HUDEP-2 (cell line): Measurements from ENCODE around the gene ZNF205.
"Not testable (repeated sequence)": the region's sequence is repeated elsewhere in the genome, so short reads cannot be mapped to it uniquely, and the experiment has no call there.

Experiments used
- DNase-seq, 76 experiments: peaks; one replicate each; lab custom pipeline; 2025; ENCODE audit not compliant: unreplicated experiment in 76 of 76; lab: John Stamatoyannopoulos, UW

The ZNF205 gene

DNA sequence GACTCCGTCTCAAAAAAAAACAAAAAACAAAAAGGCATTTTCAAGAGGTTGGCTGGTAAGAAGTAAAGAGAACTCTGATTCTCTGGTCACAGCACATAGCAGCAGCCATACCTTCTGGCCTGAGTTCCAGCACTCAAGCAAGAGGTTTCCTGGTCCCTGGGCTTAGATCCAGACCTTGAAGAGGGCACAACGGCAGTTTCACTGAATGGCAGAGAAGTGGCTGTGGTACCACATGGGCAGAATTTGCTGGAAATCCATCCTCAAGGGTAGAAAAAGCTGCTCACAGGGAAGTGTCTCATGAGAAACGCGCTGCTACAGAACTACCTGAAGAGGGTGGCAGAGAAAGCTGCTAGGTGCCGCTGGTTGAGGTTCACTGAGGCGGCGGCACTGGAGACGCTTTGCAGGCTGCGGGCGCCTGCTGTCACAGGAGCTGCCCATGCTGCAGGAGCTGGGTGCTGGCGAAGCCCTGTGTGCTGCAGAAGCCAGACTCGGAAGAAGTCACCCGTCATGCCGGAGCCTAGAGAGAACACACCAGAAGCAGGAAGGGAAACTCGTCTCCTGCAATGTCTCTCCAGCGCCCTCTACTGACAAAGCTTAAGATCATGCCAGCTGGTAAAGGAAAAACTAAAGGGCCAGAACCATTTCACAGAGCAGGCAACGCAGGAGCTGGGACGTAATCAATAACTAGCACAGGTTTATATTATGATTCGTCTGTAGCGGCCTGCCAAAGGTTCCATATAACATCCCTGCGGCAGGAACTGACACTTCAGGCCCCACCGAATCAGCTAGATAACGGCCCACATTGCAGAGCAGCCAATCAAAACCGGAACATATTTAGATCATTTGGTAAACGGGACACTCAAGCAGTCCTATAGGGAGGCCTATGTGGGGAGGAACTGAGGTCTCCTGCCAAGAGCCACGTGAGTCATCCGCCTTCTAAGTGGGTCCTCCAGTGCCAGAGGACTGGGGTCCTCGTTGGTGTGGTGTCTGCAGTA lies 17.0 kb downstream of the ZNF205 start:
- peak in 74 of 76 experiments; percentile 49 to 90 (median 74) for DNase-seq

DNA sequence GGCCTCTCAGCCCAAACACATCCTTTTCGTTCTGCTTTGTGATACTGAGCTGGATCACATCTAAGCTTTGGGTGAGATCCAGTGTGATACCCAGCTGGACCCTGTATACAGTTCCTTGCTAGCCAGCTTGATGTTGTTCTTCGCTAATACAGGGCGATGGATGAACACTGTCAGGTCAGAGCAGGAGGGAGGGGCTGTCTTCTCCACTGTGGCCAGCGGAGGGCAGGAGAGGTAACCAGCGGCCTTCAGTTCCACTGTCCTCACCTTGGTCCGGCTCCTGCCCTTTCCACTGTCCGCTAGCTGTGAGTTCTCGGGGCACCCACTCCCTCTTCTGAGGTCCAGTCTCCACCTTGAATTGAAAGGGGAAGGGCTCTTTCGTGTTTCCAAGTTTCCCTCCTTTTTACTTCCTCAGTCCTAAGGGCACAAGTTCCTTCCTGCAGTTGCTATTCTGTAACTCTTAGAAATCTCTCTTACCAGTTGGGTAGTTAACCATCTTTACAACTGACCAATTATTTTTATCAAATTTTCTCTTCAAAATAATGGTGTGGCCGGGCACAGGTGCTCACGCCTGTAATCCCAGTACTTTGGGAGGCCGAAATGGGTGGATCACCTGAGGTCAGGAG lies 19.5 kb downstream of the ZNF205 start:
- peak in 50 of 76 experiments; percentile 13 to 59 (median 35) for DNase-seq

DNA sequence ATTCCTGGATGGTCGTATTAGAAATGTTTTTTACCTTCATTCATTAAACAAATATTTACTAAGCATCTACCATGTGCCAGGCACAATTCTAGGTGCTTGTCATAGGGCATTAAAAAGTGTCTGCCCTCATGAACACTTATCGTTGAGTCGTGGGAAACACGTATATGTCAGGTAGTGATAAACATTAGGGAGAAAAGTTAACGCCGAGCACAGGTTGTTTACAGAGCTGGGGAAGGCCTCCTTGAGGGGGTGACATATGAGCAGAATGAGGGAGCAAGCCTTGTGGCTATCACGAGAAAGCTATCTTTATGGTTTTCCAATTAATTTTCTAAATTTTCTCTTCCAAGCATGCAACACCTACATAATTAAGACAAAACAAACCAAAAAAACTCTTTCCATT lies 21.5 kb downstream of the ZNF205 start:
- peak in 2 of 76 experiments; percentile 4 for DNase-seq

DNA sequence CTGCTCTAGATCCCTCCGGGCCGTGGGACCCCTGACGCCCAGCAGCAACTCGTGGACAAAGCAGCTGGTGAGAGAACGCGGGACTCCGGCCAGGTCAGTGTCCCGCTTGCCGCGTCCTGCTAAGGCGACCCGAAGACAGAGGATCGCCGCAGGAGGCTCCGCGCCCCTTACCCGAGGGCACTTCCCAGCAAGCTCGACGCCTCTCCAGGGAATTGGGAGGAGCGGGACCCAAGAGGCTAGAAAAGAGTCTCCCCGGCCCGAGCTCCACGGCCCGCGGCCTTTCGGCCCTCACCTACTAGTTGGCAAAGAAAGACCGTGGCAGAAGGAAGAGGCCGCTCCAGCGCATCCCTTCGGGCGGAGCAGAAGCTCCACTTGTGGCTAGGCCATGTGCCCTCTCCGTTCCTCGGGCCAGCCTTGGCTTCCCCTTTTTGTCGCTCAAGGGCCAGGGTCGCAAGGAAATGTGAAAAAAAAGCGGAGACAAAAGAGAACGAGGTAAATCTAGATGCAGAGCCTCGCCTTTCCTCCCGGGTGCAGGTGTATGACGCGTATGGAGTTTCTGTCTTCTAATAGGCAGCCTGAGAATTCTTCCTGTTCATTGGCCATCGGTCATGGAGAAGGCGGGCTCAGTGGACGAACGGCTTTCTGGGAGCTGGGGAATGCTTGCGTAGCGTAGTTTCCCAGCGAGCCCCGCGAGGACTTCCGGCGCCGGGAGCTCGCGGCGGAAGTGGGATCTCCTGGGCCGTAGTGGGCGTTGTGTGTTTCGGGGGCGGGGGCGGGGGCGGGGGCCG lies 22.1 kb downstream of the ZNF205 start, which contains the start of gene ZNF213:
ZNF213 (plus strand) TSS at position 692 of the 788 bp plus-strand sequence. CDS start 2,252 bp downstream, outside the sequence.
- peak in 75 of 76 experiments; percentile 30 to 97 (median 91) for DNase-seq

DNA sequence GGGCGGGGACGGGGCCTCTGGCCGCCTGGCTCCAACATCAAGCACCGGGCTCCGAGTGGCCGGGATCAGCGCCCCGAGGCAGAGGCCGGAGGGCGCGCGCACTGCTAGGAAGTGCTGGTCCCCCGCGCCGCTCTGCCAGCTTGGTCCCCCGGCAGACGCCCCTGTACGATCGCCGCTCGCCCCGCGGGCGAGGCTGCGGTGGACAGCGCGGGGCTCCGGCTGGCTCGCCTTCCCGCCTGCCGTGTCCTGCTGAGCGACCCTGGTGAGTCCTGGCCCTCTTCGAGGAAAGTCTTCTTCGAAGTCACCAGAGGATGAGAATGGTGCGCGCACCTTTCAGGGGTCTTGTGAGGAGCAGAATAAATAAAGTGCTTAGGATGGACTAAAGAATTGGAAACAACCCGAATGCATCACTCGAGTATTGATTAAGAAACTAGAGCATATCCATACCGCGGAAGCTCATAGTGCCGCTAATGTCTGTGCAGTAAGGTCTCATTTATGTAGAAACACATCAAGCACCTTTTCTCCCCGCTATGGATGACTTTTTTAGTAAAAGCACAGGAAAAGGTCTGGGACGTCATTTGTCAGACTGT lies 22.8 kb downstream of the ZNF205 start:
- peak in 1 of 76 experiments; percentile 71 for DNase-seq

DNA sequence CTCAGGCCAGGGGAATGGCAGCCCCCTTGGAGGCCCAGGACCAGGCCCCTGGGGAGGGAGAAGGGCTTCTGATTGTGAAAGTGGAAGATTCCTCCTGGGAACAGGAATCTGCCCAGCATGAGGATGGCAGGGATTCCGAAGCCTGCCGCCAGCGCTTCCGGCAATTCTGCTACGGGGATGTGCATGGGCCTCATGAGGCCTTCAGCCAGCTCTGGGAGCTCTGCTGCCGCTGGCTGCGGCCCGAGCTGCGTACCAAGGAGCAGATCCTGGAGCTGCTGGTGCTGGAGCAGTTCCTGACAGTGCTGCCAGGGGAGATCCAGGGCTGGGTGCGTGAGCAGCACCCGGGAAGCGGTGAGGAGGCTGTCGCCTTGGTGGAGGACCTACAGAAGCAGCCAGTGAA lies 24.9 kb downstream of the ZNF205 start:
- no peak for DNase-seq

DNA sequence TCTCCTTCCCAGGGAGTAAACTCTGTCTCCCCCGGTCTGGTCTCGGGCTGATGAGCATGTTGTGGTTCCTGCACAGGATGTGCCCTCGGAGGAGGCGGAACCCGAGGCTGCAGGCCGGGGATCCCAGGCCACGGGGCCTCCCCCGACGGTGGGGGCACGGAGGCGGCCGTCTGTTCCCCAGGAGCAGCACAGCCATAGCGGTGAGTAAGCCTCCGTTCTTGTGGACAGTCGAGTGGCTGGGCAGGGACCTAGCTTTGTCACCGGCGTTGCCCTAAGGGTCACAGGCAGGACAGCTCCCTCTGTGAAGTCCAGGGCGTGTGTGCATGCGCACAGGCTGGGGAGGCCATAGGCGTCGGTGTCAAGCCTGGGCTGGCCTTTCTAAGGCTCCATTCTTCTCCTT lies 26.0 kb downstream of the ZNF205 start:
- no peak for DNase-seq

DNA sequence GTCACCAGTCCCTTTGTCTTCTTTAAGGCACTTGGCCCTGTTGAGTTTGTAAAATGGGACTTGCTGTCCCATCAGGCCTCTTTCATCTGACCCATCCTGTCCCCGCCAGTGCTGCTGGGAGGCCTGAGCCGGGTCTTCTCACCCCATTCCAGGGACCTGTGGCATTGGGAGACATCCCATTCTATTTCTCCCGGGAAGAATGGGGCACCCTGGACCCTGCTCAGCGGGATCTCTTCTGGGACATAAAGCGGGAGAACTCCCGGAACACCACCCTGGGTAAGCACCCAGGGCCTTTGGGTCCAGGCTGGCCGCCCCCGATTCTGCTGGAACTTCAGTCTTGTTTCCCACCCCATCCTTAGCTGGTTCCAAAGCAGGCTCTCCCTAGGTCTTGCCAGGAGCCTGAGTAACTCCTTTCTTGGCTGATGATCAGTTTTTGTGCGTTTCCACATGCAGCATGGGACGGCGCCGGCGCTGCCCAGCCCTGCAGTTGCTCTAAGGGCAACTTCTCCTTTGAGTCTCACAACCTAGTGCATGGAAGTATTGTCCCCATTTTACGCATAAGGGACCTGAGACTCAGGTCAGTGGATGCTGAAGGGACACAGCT lies 26.5 kb downstream of the ZNF205 start:
- DNase-seq, result no peak

DNA sequence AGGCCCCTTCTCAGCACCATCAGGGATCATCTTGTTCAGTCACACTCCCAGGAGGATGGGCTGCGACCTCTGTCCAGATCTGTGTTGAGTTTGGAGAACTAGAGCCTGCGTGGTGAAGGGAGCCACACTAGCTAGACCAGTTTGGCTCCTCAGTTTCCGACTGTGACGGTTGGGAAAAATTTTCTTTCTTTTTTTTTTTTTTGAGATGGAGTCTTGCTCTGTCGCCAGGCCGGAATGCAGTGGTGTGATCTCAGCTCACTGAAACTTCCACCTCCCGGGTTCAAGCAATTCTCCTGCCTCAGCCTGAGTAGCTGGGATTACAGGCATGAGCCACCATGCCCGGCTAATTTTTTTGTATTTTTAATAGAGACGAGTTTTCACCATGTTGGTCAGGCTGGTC lies 27.2 kb downstream of the ZNF205 start:
- DNase-seq, result not testable (repeated sequence)

DNA sequence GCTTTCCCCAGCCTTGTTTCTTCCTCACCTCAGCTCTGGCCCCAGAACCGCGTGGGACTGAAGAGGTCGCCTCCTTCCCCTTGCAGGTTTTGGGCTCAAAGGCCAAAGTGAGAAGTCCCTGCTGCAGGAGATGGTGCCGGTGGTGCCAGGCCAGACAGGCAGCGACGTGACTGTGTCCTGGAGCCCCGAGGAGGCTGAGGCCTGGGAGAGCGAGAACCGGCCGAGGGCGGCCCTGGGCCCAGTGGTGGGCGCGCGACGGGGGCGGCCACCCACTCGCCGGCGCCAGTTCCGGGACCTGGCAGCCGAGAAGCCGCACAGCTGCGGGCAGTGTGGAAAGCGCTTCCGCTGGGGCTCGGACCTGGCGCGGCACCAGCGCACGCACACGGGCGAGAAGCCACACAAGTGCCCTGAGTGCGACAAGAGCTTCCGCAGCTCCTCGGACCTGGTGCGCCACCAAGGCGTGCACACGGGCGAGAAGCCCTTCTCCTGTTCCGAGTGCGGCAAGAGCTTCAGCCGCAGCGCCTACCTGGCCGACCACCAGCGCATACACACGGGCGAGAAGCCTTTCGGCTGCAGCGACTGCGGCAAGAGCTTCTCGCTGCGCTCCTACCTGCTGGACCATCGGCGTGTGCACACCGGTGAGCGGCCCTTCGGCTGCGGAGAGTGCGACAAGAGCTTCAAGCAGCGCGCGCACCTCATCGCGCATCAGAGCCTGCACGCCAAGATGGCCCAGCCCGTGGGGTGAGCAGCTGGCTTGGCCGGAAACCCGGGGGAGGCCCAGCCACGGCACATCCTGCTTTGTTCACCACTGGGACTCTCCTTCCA lies 28.4 kb downstream of the ZNF205 start:
- DNase-seq, result no peak

DNA sequence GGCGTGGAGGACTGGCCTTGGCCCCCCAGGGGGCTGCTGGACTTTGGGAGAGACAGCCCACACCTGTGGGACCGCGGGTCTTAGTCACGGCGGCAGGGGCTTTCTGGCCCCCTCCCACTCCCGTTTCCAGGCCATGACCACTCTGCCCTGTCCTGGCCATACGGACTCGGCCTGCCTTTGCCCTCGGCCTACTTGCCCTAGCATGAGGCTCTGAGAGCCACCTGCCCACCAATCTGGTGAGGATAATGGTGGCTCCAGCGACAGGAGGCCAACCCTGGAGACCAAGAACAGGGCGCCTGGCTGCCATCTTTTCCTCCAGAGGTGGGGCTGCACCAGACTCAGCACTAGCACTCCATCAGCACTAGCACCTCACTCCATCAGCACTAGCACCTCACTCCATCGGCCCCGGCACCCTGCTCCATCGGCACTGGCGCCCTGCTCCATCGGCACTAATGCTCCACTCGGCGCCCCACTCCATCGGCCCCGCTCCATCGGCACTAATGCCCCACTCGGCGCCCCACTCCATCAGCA lies 29.5 kb downstream of the ZNF205 start:
- no peak for DNase-seq

DNA sequence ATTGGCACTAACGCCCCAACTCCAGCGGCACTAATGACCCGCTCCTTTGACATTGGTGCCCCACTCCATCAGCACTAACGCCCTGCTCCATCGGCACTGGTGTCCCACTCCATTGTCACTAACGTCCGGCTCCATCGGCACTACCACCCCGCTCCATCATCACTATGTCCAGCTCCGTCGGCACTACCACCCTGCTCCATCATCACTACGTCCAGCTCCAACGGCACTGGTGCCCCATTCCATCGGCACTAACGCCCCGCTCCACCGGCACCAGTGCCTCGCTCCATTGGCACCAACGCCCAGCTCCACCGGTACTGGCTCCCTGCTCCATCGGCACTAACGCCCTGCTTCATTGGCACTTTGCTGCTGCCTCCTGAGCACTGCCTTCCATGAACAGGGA lies 29.9 kb downstream of the ZNF205 start:
- DNase-seq, result no peak

DNA sequence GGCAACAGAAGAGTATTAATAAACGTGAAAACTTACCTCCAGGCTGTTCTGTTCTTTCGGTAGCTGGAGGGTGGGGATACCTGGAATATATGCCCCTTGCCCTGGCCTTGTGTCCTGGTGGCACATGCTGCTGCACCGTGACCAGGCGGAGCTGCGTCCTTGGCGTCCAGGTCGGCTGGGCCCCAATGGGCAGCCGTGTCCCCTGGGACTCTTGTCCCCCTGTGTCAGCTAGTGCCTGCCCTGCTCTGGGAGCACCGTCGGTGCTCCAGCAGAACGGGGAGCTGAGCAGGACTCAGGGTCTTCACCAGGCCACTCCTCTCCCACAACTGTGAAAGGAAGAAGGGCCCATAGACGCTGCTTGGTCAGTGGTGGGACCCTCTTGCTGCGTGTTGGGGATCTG lies 30.4 kb downstream of the ZNF205 start:
- no peak for DNase-seq

DNA sequence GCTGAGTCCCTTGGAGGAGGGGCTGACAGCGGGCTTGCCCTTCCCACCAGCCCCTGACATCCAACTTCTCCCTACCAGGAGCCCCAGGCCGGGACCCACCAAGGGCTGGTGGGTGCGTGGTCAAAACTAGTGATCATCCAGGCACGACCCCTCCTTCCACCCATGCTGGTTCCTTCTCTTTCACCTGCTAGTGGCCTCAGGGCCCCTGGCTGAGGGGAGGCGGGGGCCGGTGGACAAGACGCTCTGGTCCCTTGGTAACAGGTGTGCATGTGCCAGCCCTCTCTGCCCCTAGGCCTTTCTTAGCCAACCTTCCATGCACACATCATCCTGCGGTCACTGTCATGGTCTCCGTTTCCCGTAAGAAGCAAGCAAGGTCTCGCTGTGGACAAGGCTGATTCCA lies 30.8 kb downstream of the ZNF205 start:
- no peak for DNase-seq

DNA sequence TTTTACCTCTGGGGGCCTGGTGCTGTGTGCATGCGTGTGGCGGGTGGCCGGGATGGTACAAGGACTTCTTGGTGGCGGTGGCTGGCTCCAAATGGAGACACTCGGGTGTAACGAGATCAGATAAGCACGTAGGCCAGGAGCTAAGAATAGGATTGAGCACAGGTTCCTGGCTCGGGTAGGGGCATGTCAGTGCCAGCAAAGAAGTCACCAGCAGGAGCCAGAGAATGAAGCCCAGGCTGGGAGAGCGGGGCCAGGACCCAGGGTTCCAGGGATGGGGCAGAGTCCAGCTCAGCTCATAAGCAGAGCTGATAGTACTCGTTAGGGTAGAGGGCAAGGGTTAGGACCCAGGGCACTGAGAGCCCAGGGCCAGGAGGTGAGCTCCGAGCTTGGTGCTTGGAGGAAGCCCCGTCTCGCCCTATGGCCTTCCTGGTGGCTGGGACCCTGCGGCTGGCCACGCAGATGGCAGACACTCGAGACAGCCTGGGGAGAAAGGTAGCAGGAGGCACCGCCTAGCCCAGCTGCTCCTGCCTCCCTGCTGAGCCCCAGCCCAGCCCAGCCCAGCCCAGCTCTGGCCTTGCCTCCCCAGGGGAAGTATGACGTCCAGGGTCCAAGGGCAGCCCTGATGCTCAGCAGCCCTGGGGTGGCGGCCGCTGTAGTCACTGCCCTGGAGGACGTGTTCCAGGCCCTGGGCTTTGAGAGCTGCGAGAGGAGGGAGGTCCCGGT lies 31.4 kb downstream of the ZNF205 start:
- no peak for DNase-seq

DNA sequence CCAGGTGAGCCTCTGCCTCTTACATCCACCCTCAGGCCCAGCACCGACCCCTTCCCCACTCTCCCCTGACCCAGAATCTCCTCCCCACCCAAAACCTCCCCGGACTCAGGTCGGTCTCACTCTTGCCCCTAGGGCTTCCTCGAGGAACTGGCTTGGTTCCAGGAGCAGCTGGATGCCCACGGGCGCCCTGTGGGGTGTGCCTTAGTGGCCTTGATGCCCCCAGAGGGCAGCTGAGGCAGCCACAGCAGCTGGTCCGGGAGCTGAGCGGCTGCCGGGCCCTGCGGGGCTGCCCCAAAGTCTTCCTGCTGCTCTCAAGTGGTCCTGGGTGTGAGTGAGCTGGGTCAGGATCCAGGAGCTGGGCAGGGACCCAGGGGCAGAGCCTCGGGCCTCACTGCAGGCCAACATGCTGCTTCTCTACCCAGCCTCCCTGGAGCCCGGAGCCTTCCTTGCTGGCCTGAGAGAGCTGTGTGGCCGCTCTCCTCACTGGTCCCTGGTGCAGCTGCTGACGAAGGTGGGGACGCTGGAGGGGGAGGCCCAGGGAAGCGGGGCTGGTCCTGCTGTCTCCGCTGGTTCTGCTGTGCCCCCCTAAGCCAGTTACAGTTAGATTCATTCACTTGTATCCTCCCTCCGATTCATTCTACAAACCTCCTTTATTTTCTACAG lies 32.1 kb downstream of the ZNF205 start:
- no peak for DNase-seq

DNA sequence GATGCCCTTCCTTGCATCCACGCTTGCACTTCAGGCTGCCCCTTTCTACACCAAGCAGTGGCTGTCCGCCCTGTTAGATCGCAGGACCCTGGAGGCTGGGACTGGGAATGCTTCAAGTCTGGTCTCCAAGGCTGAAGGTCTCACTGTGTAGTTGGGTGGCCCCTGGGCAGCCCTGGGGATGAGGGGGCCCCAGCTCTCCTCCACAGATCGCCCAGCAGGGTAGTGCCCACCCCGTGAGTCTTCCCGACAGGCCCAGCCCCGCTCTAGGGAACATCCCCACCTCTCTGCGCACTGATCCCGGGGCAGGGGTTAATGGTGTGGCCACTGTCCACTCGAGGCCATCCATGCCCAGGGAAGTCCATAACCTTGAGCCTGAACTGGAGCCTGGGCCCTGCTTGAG lies 32.8 kb downstream of the ZNF205 start:
- DNase-seq, result no peak

DNA sequence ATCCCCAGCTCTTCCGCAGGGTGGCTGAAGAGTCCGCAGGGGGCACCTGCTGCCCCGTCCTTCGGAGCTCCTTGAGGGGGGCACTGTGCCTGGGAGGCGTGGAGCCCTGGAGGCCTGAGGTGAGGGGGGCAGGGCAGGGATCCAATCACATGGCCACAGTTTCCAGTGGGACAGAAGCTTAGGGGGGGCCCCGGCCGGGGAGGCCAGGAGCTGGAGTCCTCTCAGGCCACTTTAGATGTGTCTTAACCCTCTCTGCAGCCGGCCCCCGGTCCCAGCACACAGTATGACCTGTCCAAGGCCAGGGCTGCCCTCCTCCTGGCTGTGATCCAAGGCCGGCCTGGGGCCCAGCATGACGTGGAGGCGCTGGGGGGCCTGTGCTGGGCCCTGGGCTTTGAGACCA lies 33.3 kb downstream of the ZNF205 start:
- DNase-seq, result no peak
